Loucy (cell line): Measurements from ENCODE around the gene TOLLIP.

ENCODE experiments used
- EZH2phosphoT487 ChIP-seq: fragments of 200-600 bp; IDR thresholded peaks from 2 replicates; pipeline ENCODE4 v1.6.1; 2018; ENCODE audit warnings: antibody characterized with exemption, mild to moderate bottlenecking, moderate library complexity, borderline replicate concordance
- TF ChIP-seq, protein P1 (sequence below): fragments of 200-600 bp; sonication (generic); conservative IDR thresholded peaks from 2 replicates; pipeline ENCODE4 v1.5.1; 2014; ENCODE audit warnings: mild to moderate bottlenecking, antibody characterized with exemption, low read length

- TF ChIP-seq, protein P1, sequence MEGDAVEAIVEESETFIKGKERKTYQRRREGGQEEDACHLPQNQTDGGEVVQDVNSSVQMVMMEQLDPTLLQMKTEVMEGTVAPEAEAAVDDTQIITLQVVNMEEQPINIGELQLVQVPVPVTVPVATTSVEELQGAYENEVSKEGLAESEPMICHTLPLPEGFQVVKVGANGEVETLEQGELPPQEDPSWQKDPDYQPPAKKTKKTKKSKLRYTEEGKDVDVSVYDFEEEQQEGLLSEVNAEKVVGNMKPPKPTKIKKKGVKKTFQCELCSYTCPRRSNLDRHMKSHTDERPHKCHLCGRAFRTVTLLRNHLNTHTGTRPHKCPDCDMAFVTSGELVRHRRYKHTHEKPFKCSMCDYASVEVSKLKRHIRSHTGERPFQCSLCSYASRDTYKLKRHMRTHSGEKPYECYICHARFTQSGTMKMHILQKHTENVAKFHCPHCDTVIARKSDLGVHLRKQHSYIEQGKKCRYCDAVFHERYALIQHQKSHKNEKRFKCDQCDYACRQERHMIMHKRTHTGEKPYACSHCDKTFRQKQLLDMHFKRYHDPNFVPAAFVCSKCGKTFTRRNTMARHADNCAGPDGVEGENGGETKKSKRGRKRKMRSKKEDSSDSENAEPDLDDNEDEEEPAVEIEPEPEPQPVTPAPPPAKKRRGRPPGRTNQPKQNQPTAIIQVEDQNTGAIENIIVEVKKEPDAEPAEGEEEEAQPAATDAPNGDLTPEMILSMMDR, result no peak
- TF ChIP-seq EZH2phosphoT487, result no peak
These were observed 17.3 kb downstream of the TOLLIP start for GRCh38 chr11:1292018-1292643.
